Measurements from ENCODE around the gene OCEL1. TPM values are rescaled to one million over a fixed set of nuclear protein-coding genes. Genes with fewer than 3 reads are reported as not detected.

OCEL1 gene
- total and polyA plus RNA-seq, 2 of the 13 experiments (the other 11 are each of a cell fraction or from before 2014, with no cell fraction given): 10.6 to 17.2 TPM

DNA sequence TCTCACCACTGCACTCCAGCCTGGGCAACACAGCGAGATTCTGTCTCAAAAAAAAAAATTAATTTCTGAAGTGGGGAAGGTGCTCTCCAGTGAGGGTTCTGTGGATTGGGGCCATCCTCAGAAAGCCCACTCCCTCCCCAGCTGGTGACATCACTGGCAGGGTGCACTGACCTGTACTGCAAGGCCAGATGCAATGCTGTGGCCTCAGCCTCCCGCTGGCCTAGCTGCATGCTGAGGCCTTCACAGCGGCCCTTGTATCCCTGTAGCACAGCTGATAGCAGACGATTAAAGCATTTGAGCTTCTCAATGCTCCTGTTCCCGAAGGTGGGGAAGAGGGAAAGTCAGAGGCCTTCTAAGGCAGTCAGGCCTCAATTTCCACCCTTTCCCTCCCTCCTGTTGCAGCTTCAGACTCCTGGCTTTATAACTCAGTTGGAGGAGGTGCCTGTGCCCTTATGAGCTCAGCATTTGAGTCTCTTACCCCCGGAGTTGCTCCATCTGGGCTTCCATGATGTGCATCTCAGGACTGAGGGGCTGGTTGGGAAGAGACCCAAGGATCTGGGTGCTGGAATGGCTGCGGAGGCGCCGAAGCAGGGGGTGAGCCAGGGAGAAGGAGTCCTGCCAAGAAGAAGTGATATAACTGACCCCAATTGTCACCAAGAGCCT lies 33.2 kb downstream of the OCEL1 start (continued):
- TF ChIP-seq, protein P1, sequence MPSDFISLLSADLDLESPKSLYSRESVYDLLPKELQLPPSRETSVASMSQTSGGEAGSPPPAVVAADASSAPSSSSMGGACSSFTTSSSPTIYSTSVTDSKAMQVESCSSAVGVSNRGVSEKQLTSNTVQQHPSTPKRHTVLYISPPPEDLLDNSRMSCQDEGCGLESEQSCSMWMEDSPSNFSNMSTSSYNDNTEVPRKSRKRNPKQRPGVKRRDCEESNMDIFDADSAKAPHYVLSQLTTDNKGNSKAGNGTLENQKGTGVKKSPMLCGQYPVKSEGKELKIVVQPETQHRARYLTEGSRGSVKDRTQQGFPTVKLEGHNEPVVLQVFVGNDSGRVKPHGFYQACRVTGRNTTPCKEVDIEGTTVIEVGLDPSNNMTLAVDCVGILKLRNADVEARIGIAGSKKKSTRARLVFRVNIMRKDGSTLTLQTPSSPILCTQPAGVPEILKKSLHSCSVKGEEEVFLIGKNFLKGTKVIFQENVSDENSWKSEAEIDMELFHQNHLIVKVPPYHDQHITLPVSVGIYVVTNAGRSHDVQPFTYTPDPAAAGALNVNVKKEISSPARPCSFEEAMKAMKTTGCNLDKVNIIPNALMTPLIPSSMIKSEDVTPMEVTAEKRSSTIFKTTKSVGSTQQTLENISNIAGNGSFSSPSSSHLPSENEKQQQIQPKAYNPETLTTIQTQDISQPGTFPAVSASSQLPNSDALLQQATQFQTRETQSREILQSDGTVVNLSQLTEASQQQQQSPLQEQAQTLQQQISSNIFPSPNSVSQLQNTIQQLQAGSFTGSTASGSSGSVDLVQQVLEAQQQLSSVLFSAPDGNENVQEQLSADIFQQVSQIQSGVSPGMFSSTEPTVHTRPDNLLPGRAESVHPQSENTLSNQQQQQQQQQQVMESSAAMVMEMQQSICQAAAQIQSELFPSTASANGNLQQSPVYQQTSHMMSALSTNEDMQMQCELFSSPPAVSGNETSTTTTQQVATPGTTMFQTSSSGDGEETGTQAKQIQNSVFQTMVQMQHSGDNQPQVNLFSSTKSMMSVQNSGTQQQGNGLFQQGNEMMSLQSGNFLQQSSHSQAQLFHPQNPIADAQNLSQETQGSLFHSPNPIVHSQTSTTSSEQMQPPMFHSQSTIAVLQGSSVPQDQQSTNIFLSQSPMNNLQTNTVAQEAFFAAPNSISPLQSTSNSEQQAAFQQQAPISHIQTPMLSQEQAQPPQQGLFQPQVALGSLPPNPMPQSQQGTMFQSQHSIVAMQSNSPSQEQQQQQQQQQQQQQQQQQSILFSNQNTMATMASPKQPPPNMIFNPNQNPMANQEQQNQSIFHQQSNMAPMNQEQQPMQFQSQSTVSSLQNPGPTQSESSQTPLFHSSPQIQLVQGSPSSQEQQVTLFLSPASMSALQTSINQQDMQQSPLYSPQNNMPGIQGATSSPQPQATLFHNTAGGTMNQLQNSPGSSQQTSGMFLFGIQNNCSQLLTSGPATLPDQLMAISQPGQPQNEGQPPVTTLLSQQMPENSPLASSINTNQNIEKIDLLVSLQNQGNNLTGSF (CRISPR knock-in tag; IDR thresholded peaks at IDR 0.05): no peak
- TF ChIP-seq ZIK1 (CRISPR knock-in tag; IDR thresholded peaks at IDR 0.05; ENCODE audit: borderline replicate concordance, low read depth) (no peak), KDM6A (CRISPR knock-in tag; IDR thresholded peaks at IDR 0.05; ENCODE audit: low read depth) (no peak), ESRRA (CRISPR knock-in tag; IDR thresholded peaks at IDR 0.05; ENCODE audit: low read depth) (no peak), SP4 (CRISPR knock-in tag; IDR thresholded peaks at IDR 0.05) (no peak), KLF16 (CRISPR knock-in tag; IDR thresholded peaks at IDR 0.05) (no peak), ZNF598 (CRISPR knock-in tag; IDR thresholded peaks at IDR 0.05; ENCODE audit: borderline replicate concordance) (no peak), ZNF430 (CRISPR knock-in tag; IDR thresholded peaks at IDR 0.05) (no peak)

Measured in HepG2 (cell line).